Measurements from ENCODE around the gene LAMB2. TPM values are rescaled to one million over a fixed set of nuclear protein-coding genes. Genes with fewer than 3 reads are reported as not detected.

Gene LAMB2
- total and polyA plus RNA-seq, 2 donors (not counting 1 experiment from before 2014, with no cell fraction given) = 0.67 to 0.74 TPM

DNA sequence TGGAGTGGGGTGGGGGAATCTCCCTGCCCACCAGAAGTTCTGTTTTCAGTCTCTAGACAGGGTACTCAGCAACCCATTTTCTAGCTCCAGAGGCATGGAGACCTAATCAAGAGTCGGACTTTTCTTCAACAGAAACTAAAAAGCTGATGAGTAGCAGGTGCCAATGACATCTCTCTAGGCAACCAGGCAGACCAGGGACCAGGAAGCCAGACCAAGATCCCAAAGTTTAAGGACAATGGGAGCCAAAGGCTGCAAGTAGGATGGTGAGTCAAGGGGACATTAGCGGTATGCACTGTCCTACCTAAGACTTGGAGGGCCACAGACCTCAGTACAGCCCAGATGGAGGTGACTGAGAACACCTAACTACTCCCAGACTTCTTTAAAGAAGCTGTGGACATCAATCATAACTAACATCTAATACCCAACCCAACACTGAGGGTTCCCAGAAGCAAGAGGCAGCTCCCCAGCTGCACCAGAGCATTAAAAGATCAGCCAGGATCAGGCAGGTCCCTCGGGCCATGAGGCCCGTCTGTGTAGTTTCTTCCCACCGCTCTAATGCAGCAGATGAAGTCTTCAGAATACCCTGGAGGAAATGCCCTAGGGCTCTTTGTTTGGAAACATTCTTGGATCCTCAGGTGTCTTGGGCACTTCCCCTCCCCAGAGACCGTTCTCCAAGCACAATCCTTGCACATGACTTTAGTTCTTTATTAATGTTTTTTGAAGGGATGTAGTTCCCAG lies 32.3 kb upstream of the LAMB2 start:
- Mint-ChIP-seq H3K27ac (peak overlapping the region; percentile 86), H3K27me3 (peaks cover 7% of the 10 kb centered on the region), H3K9me3 (ENCODE audit: insufficient read depth) (no peaks in the 10 kb centered on the region), H3K4me3 (peak overlapping the region; percentile 87), H3K4me1 (peaks cover 24% of the 10 kb centered on the region)
- Histone ChIP-seq H2AFZ (ENCODE audit: insufficient read depth, low read depth, low read length, poor library complexity, severe bottlenecking) (peak overlapping the region; percentile 91), H3K9me3 (ENCODE audit: control extremely low read depth in 1 of 3, control insufficient read depth in 2 of 3, insufficient read depth in 1 of 3, low read length in 2 of 3) (peaks cover 0 to 12% (median 4%) of the 10 kb centered on the region in 3 donors), H3K4me2 (replicated peaks; ENCODE audit: low read depth, low read length, poor library complexity, severe bottlenecking) (peak overlapping the region; percentile 98), H3K36me3 (replicated peaks in 1 of 2; ENCODE audit: control extremely low read depth in 1 of 2, control insufficient read depth in 1 of 2, extremely low read depth in 1 of 2, insufficient read depth in 2 of 2, low read length in 1 of 2) (peaks cover 3 to 22% of the 10 kb centered on the region in 2 experiments), H3K79me2 (ENCODE audit: control insufficient read depth, insufficient read depth, low read length) (peaks cover 25% of the 10 kb centered on the region), H3K27me3 (replicated peaks in 1 of 4; ENCODE audit: control extremely low read depth in 1 of 4, control insufficient read depth in 3 of 4, insufficient read depth in 4 of 4, low read length in 3 of 4) (peaks cover 0 to 7% (median 1%) of the 10 kb centered on the region in 4 experiments), H3K9ac (ENCODE audit: low read length) (peak overlapping the region; percentile 91), H3K4me1 (ENCODE audit: control insufficient read depth in 2 of 2, insufficient read depth in 2 of 2, low read length in 2 of 2) (peaks cover 19 to 24% of the 10 kb centered on the region in 2 donors), H3K4me3 (ENCODE audit: control extremely low read depth in 1 of 5, extremely low read depth in 1 of 5, insufficient read depth in 1 of 5, low read depth in 2 of 5, low read length in 4 of 5) (peak overlapping the region; percentile 55 to 97 (median 82)), H3K27ac (ENCODE audit: low read length in 2 of 2) (peak overlapping the region in 1 of 2 donors; percentile 71), H4K20me1 (ENCODE audit: control insufficient read depth, insufficient read depth, low read length, poor library complexity, severe bottlenecking) (peaks cover 10% of the 10 kb centered on the region)
- DNase-seq = no peak
- CTCF ChIA-PET = interaction anchor here (0.9 to 1.5 kb wide), 5 partner anchors 8 to 264 kb away, joined by 3 to 7 read pairs (median 3); partner anchors contain the start of gene NICN1
- WGBS (ENCODE audit: insufficient coverage) = 46% methylated on average over 5 of the region's 6 CpGs
- intact Hi-C loops (cut with micrococcal nuclease) = no loop called here
- TF ChIP-seq CTCF (IDR thresholded peaks at IDR 0.05) (no peak), EZH2 (IDR thresholded peaks at IDR 0.05; ENCODE audit: borderline replicate concordance, insufficient read depth, low read depth, low read length, poor library complexity, severe bottlenecking) (no peak)
- POLR2A ChIA-PET = interaction anchor here (0.5 to 2.2 kb wide), 3 partner anchors 28 to 71 kb away, joined by 4 to 6 read pairs (median 5); partner anchors contain the start of genes QRICH1 and USP19
- no peak for ATAC-seq (ENCODE audit: low read depth)

- Histone ChIP-seq H3K9ac (ENCODE audit: low read length) (no peak overlapping the region), H3K27me3 (replicated peaks in 1 of 4; ENCODE audit: control extremely low read depth in 1 of 4, control insufficient read depth in 3 of 4, insufficient read depth in 4 of 4, low read length in 3 of 4) (peaks cover 0 to 7% (median 1%) of the 10 kb centered on the region in 4 experiments), H3K36me3 (replicated peaks in 1 of 2; ENCODE audit: control extremely low read depth in 1 of 2, control insufficient read depth in 1 of 2, extremely low read depth in 1 of 2, insufficient read depth in 2 of 2, low read length in 1 of 2) (peaks cover 3 to 22% of the 10 kb centered on the region in 2 experiments), H3K4me2 (replicated peaks; ENCODE audit: low read depth, low read length, poor library complexity, severe bottlenecking) (no peak overlapping the region), H3K4me3 (ENCODE audit: control extremely low read depth in 1 of 5, extremely low read depth in 1 of 5, insufficient read depth in 1 of 5, low read depth in 2 of 5, low read length in 4 of 5) (no peak overlapping the region), H3K27ac (ENCODE audit: low read length in 2 of 2) (no peak overlapping the region), H3K4me1 (ENCODE audit: control insufficient read depth in 2 of 2, insufficient read depth in 2 of 2, low read length in 2 of 2) (peaks cover 19 to 24% of the 10 kb centered on the region in 2 donors), H4K20me1 (ENCODE audit: control insufficient read depth, insufficient read depth, low read length, poor library complexity, severe bottlenecking) (peaks cover 10% of the 10 kb centered on the region), H2AFZ (ENCODE audit: insufficient read depth, low read depth, low read length, poor library complexity, severe bottlenecking) (no peak overlapping the region), H3K79me2 (ENCODE audit: control insufficient read depth, insufficient read depth, low read length) (peaks cover 25% of the 10 kb centered on the region), H3K9me3 (ENCODE audit: control extremely low read depth in 1 of 3, control insufficient read depth in 2 of 3, insufficient read depth in 1 of 3, low read length in 2 of 3) (peaks cover 0 to 12% (median 4%) of the 10 kb centered on the region in 3 donors)
- 99% methylated on average over 7 of the region's 8 CpGs for WGBS (ENCODE audit: insufficient coverage)
- DNase-seq (no peak), ATAC-seq (ENCODE audit: low read depth) (no peak)
- TF ChIP-seq CTCF (IDR thresholded peaks at IDR 0.05) = no peak
- no peak for TF ChIP-seq EZH2 (IDR thresholded peaks at IDR 0.05; ENCODE audit: borderline replicate concordance, insufficient read depth, low read depth, low read length, poor library complexity, severe bottlenecking)
- Mint-ChIP-seq H3K4me3 (peak overlapping the region; percentile 48), H3K27me3 (peaks cover under 1% of the 10 kb centered on the region), H3K9me3 (ENCODE audit: insufficient read depth) (no peaks in the 10 kb centered on the region), H3K27ac (no peak overlapping the region), H3K4me1 (peaks cover 21% of the 10 kb centered on the region)
- CTCF ChIA-PET = no interaction called here
- intact Hi-C loops (cut with micrococcal nuclease) = no loop called here
- POLR2A ChIA-PET = no interaction called here
These were observed 30.8 kb upstream of the LAMB2 start for GRCh38 chr3:49163609-49164008.

All from B cell (primary cell).